GM23338 (cell line): ENCODE data around the gene EXOC3. TPM values are rescaled to one million over a fixed set of nuclear protein-coding genes. Genes with fewer than 3 reads are reported as not detected.

ENCODE experiments used
- ATAC-seq: fragments of 200-7000 bp; cut with Tn5 transposase; 3 replicates; pipeline ENCODE4 v1.9.1; 2020
- DNase-seq: peaks from one replicate; pipeline ENCODE4 v3.0.0-alpha.2; 2015; ENCODE audit warnings: low spot score
- H2AFZ ChIP-seq: fragments of 200-600 bp; sonication (generic); 2 replicates; pipeline ENCODE4 v1.8.0; 2016; ENCODE audit warnings: antibody characterized with exemption, mild to moderate bottlenecking, moderate library complexity
- H3F3A ChIP-seq: fragments of 200-600 bp; sonication (generic); replicated peaks from 2 replicates; pipeline ENCODE4 v1.8.0; 2017; ENCODE audit warnings: antibody characterized with exemption, mixed run types, low read depth
- H3K27ac ChIP-seq: fragments of 200-600 bp; sonication (generic); 2 replicates; pipeline ENCODE4 v1.6.1; 2016; ENCODE audit warnings: low read depth
- H3K27me3 ChIP-seq: fragments of 200-600 bp; sonication (generic); 2 replicates; pipeline ENCODE4 v1.8.0; 2016; ENCODE audit warnings: mild to moderate bottlenecking, mixed run types, moderate library complexity; ENCODE audit not compliant: insufficient read depth
- H3K36me3 ChIP-seq: fragments of 200-600 bp; sonication (generic); 2 replicates; pipeline ENCODE4 v1.8.0; 2016; ENCODE audit warnings: mild to moderate bottlenecking; ENCODE audit not compliant: insufficient read depth
- H3K4me1 ChIP-seq: fragments of 200-600 bp; sonication (generic); 2 replicates; pipeline ENCODE4 v1.8.0; 2016; ENCODE audit warnings: mild to moderate bottlenecking, moderate library complexity; ENCODE audit not compliant: insufficient read depth
- H3K4me2 ChIP-seq: fragments of 200-600 bp; sonication (generic); 2 replicates; pipeline ENCODE4 v1.7.1; 2017; ENCODE audit warnings: mixed run types
- H3K4me3 ChIP-seq: fragments of 200-600 bp; sonication (generic); 2 replicates; pipeline ENCODE4 v1.6.1; 2016; ENCODE audit warnings: mixed run types
- H3K79me2 ChIP-seq: fragments of 200-600 bp; sonication (generic); replicated peaks from 2 replicates; pipeline ENCODE4 v1.8.0; 2017; ENCODE audit warnings: mild to moderate bottlenecking; ENCODE audit not compliant: insufficient read depth
- H3K9me2 ChIP-seq: fragments of 200-600 bp; sonication (generic); 2 replicates; pipeline ENCODE4 v1.8.0; 2017; ENCODE audit not compliant: insufficient read depth
- H4K20me1 ChIP-seq: fragments of 200-600 bp; sonication (generic); replicated peaks from 2 replicates; pipeline ENCODE4 v1.8.0; 2017; ENCODE audit warnings: mild to moderate bottlenecking; ENCODE audit not compliant: insufficient read depth
- H3K27ac Mint-ChIP-seq: 2 replicates; pipeline ENCODE4 v1.8.0; 2020; ENCODE audit warnings: inconsistent platforms, mild to moderate bottlenecking, moderate library complexity, mixed read lengths
- H3K27me3 Mint-ChIP-seq: 3 replicates; pipeline ENCODE4 v1.8.0; 2022; ENCODE audit warnings: low read depth, mild to moderate bottlenecking, moderate library complexity, mixed read lengths, inconsistent platforms; ENCODE audit not compliant: insufficient read depth, poor library complexity
- H3K36me3 Mint-ChIP-seq: 3 replicates; pipeline ENCODE4 v1.8.0; 2021; ENCODE audit warnings: low read depth, mild to moderate bottlenecking, inconsistent platforms, moderate library complexity, mixed read lengths
- H3K4me1 Mint-ChIP-seq: 3 replicates; pipeline ENCODE4 v1.8.0; 2020; ENCODE audit warnings: mild to moderate bottlenecking, inconsistent platforms, mixed read lengths
- H3K4me3 Mint-ChIP-seq: 3 replicates; pipeline ENCODE4 v1.8.0; 2021; ENCODE audit warnings: moderate library complexity, mild to moderate bottlenecking, inconsistent platforms, mixed read lengths
- H3K9me3 Mint-ChIP-seq: 3 replicates; pipeline ENCODE4 v1.8.0; 2020; ENCODE audit warnings: moderate library complexity, mild to moderate bottlenecking, inconsistent platforms, mixed read lengths
- EZH2phosphoT487 ChIP-seq: fragments of 200-600 bp; sonication (generic); IDR thresholded peaks from one replicate; pipeline ENCODE4 v1.8.1; 2018; ENCODE audit warnings: antibody characterized with exemption; ENCODE audit not compliant: unreplicated experiment
- JUNB ChIP-seq: IDR thresholded peaks from one replicate; pipeline ENCODE4 v1.6.1; 2016; ENCODE audit warnings: antibody characterized with exemption; ENCODE audit not compliant: unreplicated experiment
- POLR2AphosphoS5 ChIP-seq: IDR thresholded peaks from 2 replicates; pipeline ENCODE4 v1.6.1; 2016; ENCODE audit warnings: antibody characterized with exemption, low read depth
- STAT1 ChIP-seq: IDR thresholded peaks from one replicate; pipeline ENCODE4 v1.6.1; 2016; ENCODE audit warnings: antibody characterized with exemption; ENCODE audit not compliant: unreplicated experiment
- ZNF331 ChIP-seq: fragments of 250-450 bp; sonication (Bioruptor Pico); IDR thresholded peaks from 2 replicates; pipeline ENCODE4 v1.5.0; 2020; ENCODE audit warnings: low read depth, mild to moderate bottlenecking, moderate library complexity
- polyA plus RNA-seq: library from polyadenylated mRNA; unstranded; fragments of >200 nt; fragmentation: Nextera tagmentation; extraction: Ambion mirVana; gene quantifications from 2 replicates; pipeline ENCODE4 v1.2.1, GENCODE V29; 2016
- total RNA-seq: library from RNA; depleted of rRNA; stranded (reverse); fragments of >200 nt; shearing (Covaris generic); gene quantifications from 2 replicates; pipeline ENCODE4 v1.2.3, GENCODE V29; 2014
- TF ChIP-seq, protein P1 (sequence below), 2 experiments: fragments of 200-600 bp in 1 of 2; sonication (generic) in 1 of 2; conservative IDR thresholded peaks; 2 replicates each; pipeline versions ENCODE4 v1.5.1 to v1.6.1; 2016 to 2017; ENCODE audit warnings: antibody characterized with exemption in 2 of 2, low read depth in 2 of 2, mild to moderate bottlenecking in 2 of 2, moderate library complexity in 1 of 2
- TF ChIP-seq, protein P2 (sequence below): IDR thresholded peaks from 2 replicates; pipeline ENCODE4 v1.6.1; 2016; ENCODE audit warnings: antibody characterized with exemption
- TF ChIP-seq, protein P3 (sequence below): IDR thresholded peaks from one replicate; pipeline ENCODE4 v1.6.1; 2018; ENCODE audit warnings: antibody characterized with exemption; ENCODE audit not compliant: unreplicated experiment
- TF ChIP-seq, protein P4 (sequence below): fragments of 250-450 bp; sonication (Bioruptor Pico); IDR thresholded peaks from 2 replicates; pipeline ENCODE4 v1.5.0; 2020; ENCODE audit warnings: mild to moderate bottlenecking, moderate library complexity

Gene EXOC3
- total and polyA plus RNA-seq, 2 experiments from 2014 or later = 13.4 to 31.6 TPM

DNA sequence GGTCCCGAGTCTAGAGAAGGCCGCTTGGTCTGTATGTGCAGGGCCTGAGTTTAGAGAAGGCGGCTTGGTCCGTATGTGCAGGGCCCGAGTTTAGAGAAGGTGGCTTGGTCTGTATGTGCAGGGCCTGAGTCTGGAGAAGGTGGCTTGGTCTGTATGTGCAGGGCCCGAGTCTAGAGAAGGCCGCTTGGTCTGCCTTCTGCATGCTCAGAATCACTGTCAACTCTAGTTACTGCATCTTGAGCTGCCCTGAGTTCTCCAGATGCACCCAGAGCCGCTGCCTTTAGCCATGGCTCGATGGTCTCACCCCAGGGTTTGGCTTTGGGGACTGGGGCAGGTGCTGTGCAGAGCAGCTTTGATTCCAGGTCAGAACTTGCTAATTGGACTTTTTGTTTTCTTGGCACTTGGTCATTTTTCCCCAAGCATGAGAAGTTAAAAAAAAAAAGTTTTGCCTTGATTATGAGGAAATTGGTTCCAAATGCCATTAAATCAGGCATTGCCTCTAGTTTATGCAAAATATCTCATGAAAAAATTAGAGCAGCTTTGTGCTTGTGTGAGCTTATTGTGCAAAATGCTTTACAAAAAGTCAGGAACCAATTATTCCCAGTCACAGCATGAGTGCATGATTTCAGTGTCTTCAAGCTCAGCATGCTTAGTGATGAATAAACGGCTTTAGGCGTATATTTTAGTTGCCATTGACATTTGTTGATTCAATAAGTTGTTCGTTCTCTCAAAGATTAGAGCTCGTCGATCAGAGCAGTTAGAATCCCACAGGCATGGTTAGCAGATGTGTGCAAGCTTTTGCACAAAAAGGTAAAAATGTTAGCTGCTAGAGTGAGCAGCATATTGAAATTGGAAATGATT is 25.4 kb upstream of the EXOC3 start (continued):
- TF ChIP-seq, protein P1, sequence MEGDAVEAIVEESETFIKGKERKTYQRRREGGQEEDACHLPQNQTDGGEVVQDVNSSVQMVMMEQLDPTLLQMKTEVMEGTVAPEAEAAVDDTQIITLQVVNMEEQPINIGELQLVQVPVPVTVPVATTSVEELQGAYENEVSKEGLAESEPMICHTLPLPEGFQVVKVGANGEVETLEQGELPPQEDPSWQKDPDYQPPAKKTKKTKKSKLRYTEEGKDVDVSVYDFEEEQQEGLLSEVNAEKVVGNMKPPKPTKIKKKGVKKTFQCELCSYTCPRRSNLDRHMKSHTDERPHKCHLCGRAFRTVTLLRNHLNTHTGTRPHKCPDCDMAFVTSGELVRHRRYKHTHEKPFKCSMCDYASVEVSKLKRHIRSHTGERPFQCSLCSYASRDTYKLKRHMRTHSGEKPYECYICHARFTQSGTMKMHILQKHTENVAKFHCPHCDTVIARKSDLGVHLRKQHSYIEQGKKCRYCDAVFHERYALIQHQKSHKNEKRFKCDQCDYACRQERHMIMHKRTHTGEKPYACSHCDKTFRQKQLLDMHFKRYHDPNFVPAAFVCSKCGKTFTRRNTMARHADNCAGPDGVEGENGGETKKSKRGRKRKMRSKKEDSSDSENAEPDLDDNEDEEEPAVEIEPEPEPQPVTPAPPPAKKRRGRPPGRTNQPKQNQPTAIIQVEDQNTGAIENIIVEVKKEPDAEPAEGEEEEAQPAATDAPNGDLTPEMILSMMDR (conservative IDR thresholded peaks at IDR 0.05; ENCODE audit: low read depth in 2 of 2) = no peak
- TF ChIP-seq JUNB (no peak), POLR2AphosphoS5 (no peak), ZNF331 (CRISPR knock-in tag) (no peak)
- TF ChIP-seq, protein P2, sequence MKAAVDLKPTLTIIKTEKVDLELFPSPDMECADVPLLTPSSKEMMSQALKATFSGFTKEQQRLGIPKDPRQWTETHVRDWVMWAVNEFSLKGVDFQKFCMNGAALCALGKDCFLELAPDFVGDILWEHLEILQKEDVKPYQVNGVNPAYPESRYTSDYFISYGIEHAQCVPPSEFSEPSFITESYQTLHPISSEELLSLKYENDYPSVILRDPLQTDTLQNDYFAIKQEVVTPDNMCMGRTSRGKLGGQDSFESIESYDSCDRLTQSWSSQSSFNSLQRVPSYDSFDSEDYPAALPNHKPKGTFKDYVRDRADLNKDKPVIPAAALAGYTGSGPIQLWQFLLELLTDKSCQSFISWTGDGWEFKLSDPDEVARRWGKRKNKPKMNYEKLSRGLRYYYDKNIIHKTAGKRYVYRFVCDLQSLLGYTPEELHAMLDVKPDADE = no peak
- TF ChIP-seq, protein P3, sequence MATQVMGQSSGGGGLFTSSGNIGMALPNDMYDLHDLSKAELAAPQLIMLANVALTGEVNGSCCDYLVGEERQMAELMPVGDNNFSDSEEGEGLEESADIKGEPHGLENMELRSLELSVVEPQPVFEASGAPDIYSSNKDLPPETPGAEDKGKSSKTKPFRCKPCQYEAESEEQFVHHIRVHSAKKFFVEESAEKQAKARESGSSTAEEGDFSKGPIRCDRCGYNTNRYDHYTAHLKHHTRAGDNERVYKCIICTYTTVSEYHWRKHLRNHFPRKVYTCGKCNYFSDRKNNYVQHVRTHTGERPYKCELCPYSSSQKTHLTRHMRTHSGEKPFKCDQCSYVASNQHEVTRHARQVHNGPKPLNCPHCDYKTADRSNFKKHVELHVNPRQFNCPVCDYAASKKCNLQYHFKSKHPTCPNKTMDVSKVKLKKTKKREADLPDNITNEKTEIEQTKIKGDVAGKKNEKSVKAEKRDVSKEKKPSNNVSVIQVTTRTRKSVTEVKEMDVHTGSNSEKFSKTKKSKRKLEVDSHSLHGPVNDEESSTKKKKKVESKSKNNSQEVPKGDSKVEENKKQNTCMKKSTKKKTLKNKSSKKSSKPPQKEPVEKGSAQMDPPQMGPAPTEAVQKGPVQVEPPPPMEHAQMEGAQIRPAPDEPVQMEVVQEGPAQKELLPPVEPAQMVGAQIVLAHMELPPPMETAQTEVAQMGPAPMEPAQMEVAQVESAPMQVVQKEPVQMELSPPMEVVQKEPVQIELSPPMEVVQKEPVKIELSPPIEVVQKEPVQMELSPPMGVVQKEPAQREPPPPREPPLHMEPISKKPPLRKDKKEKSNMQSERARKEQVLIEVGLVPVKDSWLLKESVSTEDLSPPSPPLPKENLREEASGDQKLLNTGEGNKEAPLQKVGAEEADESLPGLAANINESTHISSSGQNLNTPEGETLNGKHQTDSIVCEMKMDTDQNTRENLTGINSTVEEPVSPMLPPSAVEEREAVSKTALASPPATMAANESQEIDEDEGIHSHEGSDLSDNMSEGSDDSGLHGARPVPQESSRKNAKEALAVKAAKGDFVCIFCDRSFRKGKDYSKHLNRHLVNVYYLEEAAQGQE = no peak

DNA sequence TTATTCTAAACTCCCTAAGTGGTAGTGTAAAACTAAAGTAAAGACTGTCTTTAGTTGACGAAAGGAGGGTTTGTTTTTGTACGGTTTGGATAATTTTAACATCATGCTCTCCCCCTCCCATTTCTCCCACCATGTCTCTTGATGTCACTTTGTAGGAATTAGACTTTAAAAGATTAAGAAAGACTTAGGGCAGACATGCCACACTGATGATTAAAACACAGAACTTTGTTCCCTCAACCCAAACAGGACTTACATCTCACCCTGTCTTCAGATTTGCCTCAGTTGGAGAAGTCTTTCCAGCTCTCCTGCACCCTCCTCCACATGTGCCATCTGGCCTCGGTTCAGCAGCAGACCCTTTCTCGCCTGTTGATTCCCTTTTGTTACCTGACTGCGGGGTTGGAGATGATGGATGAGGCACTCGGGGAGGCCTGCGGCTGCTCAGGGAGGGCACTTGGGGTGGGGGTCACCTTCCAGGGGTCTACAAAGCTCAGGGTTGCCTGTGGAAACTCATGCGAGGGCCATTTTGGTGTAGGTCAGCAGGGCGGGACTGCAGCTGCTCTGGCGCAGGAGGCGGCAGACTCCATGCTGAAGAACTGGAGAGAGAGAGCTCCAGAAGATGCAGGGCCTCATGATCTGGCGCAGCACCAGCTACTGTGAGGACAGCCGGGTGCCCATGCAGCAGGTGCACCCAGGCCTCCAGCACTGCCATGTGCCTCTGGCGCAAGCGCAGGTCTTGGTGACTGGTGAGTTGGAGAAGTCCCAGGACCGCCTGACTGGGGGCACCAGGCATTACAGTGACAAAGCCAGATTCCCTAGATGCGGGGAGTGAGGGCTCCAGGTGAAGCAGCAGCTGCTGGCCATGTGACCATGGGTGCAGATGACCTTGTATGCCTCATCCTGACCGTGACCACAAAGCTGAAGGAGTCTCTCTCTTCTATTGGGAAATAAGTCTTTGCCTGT is 24.5 kb upstream of the EXOC3 start:
- Histone ChIP-seq H3K79me2 (no peaks in the 10 kb centered on the region), H4K20me1 (no peaks in the 10 kb centered on the region), H3K4me3 (no peak overlapping the region), H3K27me3 (no peaks in the 10 kb centered on the region), H3K9me2 (no peaks in the 10 kb centered on the region), H3K27ac (no peak overlapping the region), H3K36me3 (no peaks in the 10 kb centered on the region), H3K4me1 (peaks cover 3% of the 10 kb centered on the region; the same call in 1 of the 2 replicates), H2AFZ (peak overlapping the region; percentile 38; the same call in 1 of the 2 replicates), H3F3A (no peaks in the 10 kb centered on the region), H3K4me2 (no peak overlapping the region)
- H3K36me3 Mint-ChIP-seq = no peaks in the 10 kb centered on the region
- no peak for DNase-seq
- H3K4me1 Mint-ChIP-seq = peaks cover 16% of the 10 kb centered on the region
- H3K27me3 Mint-ChIP-seq = peaks cover 13% of the 10 kb centered on the region
- no peak overlapping the region for H3K4me3 Mint-ChIP-seq
- ATAC-seq = no peak
- H3K9me3 Mint-ChIP-seq = no peaks in the 10 kb centered on the region
- H3K27ac Mint-ChIP-seq = no peak overlapping the region
- TF ChIP-seq, protein P4, sequence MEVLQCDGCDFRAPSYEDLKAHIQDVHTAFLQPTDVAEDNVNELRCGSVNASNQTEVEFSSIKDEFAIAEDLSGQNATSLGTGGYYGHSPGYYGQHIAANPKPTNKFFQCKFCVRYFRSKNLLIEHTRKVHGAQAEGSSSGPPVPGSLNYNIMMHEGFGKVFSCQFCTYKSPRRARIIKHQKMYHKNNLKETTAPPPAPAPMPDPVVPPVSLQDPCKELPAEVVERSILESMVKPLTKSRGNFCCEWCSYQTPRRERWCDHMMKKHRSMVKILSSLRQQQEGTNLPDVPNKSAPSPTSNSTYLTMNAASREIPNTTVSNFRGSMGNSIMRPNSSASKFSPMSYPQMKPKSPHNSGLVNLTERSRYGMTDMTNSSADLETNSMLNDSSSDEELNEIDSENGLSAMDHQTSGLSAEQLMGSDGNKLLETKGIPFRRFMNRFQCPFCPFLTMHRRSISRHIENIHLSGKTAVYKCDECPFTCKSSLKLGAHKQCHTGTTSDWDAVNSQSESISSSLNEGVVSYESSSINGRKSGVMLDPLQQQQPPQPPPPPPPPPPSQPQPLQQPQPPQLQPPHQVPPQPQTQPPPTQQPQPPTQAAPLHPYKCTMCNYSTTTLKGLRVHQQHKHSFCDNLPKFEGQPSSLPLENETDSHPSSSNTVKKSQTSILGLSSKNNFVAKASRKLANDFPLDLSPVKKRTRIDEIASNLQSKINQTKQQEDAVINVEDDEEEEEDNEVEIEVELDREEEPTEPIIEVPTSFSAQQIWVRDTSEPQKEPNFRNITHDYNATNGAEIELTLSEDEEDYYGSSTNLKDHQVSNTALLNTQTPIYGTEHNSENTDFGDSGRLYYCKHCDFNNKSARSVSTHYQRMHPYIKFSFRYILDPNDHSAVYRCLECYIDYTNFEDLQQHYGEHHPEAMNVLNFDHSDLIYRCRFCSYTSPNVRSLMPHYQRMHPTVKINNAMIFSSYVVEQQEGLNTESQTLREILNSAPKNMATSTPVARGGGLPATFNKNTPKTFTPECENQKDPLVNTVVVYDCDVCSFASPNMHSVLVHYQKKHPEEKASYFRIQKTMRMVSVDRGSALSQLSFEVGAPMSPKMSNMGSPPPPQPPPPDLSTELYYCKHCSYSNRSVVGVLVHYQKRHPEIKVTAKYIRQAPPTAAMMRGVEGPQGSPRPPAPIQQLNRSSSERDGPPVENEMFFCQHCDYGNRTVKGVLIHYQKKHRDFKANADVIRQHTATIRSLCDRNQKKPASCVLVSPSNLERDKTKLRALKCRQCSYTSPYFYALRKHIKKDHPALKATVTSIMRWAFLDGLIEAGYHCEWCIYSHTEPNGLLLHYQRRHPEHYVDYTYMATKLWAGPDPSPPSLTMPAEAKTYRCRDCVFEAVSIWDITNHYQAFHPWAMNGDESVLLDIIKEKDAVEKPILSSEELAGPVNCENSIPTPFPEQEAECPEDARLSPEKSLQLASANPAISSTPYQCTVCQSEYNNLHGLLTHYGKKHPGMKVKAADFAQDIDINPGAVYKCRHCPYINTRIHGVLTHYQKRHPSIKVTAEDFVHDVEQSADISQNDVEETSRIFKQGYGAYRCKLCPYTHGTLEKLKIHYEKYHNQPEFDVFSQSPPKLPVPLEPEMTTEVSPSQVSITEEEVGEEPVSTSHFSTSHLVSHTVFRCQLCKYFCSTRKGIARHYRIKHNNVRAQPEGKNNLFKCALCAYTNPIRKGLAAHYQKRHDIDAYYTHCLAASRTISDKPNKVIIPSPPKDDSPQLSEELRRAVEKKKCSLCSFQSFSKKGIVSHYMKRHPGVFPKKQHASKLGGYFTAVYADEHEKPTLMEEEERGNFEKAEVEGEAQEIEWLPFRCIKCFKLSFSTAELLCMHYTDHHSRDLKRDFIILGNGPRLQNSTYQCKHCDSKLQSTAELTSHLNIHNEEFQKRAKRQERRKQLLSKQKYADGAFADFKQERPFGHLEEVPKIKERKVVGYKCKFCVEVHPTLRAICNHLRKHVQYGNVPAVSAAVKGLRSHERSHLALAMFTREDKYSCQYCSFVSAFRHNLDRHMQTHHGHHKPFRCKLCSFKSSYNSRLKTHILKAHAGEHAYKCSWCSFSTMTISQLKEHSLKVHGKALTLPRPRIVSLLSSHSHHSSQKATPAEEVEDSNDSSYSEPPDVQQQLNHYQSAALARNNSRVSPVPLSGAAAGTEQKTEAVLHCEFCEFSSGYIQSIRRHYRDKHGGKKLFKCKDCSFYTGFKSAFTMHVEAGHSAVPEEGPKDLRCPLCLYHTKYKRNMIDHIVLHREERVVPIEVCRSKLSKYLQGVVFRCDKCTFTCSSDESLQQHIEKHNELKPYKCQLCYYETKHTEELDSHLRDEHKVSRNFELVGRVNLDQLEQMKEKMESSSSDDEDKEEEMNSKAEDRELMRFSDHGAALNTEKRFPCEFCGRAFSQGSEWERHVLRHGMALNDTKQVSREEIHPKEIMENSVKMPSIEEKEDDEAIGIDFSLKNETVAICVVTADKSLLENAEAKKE (CRISPR knock-in tag) = no peak
- TF ChIP-seq STAT1 = no peak
- no peak for TF ChIP-seq ZNF331 (CRISPR knock-in tag)
- no peak for TF ChIP-seq POLR2AphosphoS5
- no peak for TF ChIP-seq EZH2phosphoT487
